H1 (cell line): Measurements from ENCODE around the gene GCH1. TPM values are rescaled to one million over a fixed set of nuclear protein-coding genes. Genes with fewer than 3 reads are reported as not detected.

ENCODE experiments used
- CTCF ChIA-PET: fragments of 300-600 bp; sonication (Branson Sonifier 250); formaldehyde crosslinking; loops from one replicate; lab custom pipeline; 2021; ENCODE audit not compliant: partially characterized antibody; lab: Charles Lee
- POLR2A ChIA-PET: fragments of 300-600 bp; sonication (Branson Sonifier 250); formaldehyde crosslinking; loops from one replicate; lab custom pipeline; 2021; ENCODE audit warnings: inconsistent platforms; ENCODE audit not compliant: partially characterized antibody; lab: Charles Lee
- DNase-seq, 2 experiments: peaks; one replicate each; pipeline versions ENCODE4 v3.0.0 to v3.0.0-alpha.2; 2010 to 2022; ENCODE audit warnings: low spot score in 2 of 2, low read depth in 1 of 2, mixed read lengths in 1 of 2
- FAIRE-seq: peaks from 2 replicates; lab custom pipeline; 2011; peaks lifted over from hg19 to GRCh38; lab: Jason Lieb, UNC
- H2AFZ ChIP-seq: 2 replicates; pipeline ENCODE4 v1.8.1; 2012; ENCODE audit warnings: low read length, inconsistent platforms
- H2AK5ac ChIP-seq: 2 replicates; pipeline ENCODE4 v1.6.1; 2013; ENCODE audit warnings: low read depth, low read length
- H2BK120ac ChIP-seq: replicated peaks from 2 replicates; pipeline ENCODE3; 2013; ENCODE audit warnings: low read depth, low read length, inconsistent platforms
- H2BK12ac ChIP-seq: 2 replicates; pipeline ENCODE4 v1.6.1; 2013; ENCODE audit warnings: low read depth, low read length
- H2BK15ac ChIP-seq: 2 replicates; pipeline ENCODE4 v1.6.1; 2013; ENCODE audit warnings: low read length
- H2BK20ac ChIP-seq: 2 replicates; pipeline ENCODE4 v1.6.1; 2013; ENCODE audit warnings: low read length
- H2BK5ac ChIP-seq: 2 replicates; pipeline ENCODE4 v1.6.1; 2013; ENCODE audit warnings: low read depth, low read length
- H3K14ac ChIP-seq: 2 replicates; pipeline ENCODE4 v1.6.1; 2013; ENCODE audit warnings: inconsistent platforms; ENCODE audit not compliant: insufficient read length
- H3K18ac ChIP-seq: 2 replicates; pipeline ENCODE4 v1.6.1; 2013; ENCODE audit warnings: low read length; ENCODE audit errors: extremely low read depth
- H3K23ac ChIP-seq: 2 replicates; pipeline ENCODE4 v1.6.1; 2013; ENCODE audit warnings: inconsistent platforms; ENCODE audit not compliant: insufficient read length
- H3K23me2 ChIP-seq: 2 replicates; pipeline ENCODE4 v1.6.1; 2013; ENCODE audit warnings: low read depth, low read length
- H3K27ac ChIP-seq: 2 replicates; pipeline ENCODE4 v1.6.1; 2011; ENCODE audit warnings: low read depth, low read length, inconsistent platforms
- H3K27me3 ChIP-seq, 4 experiments: replicated peaks in 1 of 4; 1 replicate in 1 of 4; 2 replicates in 3 of 4; pipeline versions ENCODE4 v1.6.1 to v1.8.1; 2011 to 2013; ENCODE audit warnings: low read length in 3 of 4, mild to moderate bottlenecking in 3 of 4, inconsistent platforms in 2 of 4, mixed read lengths in 2 of 4, moderate library complexity in 1 of 4; ENCODE audit not compliant: control insufficient read depth in 3 of 4, insufficient read depth in 3 of 4; ENCODE audit errors: extremely low read depth in 1 of 4
- H3K36me3 ChIP-seq, 4 experiments: 2 replicates each; pipeline versions ENCODE4 v1.6.1 to v1.8.1; 2011 to 2013; ENCODE audit warnings: mild to moderate bottlenecking in 4 of 4, low read length in 3 of 4, moderate library complexity in 2 of 4, control low read depth in 1 of 4, inconsistent platforms in 1 of 4; ENCODE audit not compliant: insufficient read depth in 4 of 4, control insufficient read depth in 2 of 4
- H3K4ac ChIP-seq: replicated peaks from 2 replicates; pipeline ENCODE3; 2013; ENCODE audit warnings: low read length, low read depth, mixed read lengths, inconsistent platforms; ENCODE audit not compliant: insufficient read length
- H3K4me1 ChIP-seq, 4 experiments: replicated peaks in 1 of 4; 1 replicate in 1 of 4; 2 replicates in 3 of 4; pipeline versions ENCODE4 v1.6.1 to v1.8.1; 2011 to 2013; ENCODE audit warnings: low read length in 3 of 4, inconsistent platforms in 2 of 4, mixed read lengths in 1 of 4; ENCODE audit not compliant: insufficient read depth in 4 of 4, control insufficient read depth in 3 of 4
- H3K4me2 ChIP-seq, 2 experiments: 2 replicates each; pipeline versions ENCODE4 v1.6.1 to v1.8.1; 2011 to 2013; ENCODE audit warnings: low read depth in 2 of 2, low read length in 2 of 2, control low read depth in 1 of 2, inconsistent platforms in 1 of 2, mild to moderate bottlenecking in 1 of 2; ENCODE audit not compliant: insufficient read depth in 1 of 2
- H3K4me3 ChIP-seq, 4 experiments: fragments of 200-600, 300-600 bp in 1 of 4; sonication (generic), shearing (Covaris generic), sonication (Bioruptor Twin) in 1 of 4; 2 replicates each; pipeline versions ENCODE4 v1.5.1 to v1.8.1; 2011 to 2016; ENCODE audit warnings: low read length in 4 of 4, low read depth in 3 of 4, control low read depth in 2 of 4, inconsistent platforms in 2 of 4, mild to moderate bottlenecking in 2 of 4, mixed read lengths in 1 of 4, moderate library complexity in 1 of 4; ENCODE audit not compliant: insufficient read depth in 2 of 4; ENCODE audit errors: extremely low read depth in 1 of 4
- H3K56ac ChIP-seq: replicated peaks from 2 replicates; pipeline ENCODE3; 2013; ENCODE audit warnings: low read depth, mild to moderate bottlenecking, mixed read lengths, low read length, inconsistent platforms; ENCODE audit not compliant: insufficient read length
- H3K79me1 ChIP-seq: 2 replicates; pipeline ENCODE4 v1.6.1; 2013; ENCODE audit warnings: low read depth, low read length, control low read depth
- H3K79me2 ChIP-seq, 2 experiments: 2 replicates each; pipeline versions ENCODE4 v1.6.1 to v1.8.1; 2012 to 2013; ENCODE audit warnings: low read length in 2 of 2, mild to moderate bottlenecking in 2 of 2, inconsistent platforms in 1 of 2; ENCODE audit not compliant: insufficient read depth in 2 of 2, control insufficient read depth in 1 of 2
- H3K9ac ChIP-seq, 4 experiments: replicated peaks in 1 of 4; 1 replicate in 1 of 4; 2 replicates in 3 of 4; pipeline versions ENCODE4 v1.6.1 to v1.8.1; 2011 to 2013; ENCODE audit warnings: low read depth in 3 of 4, low read length in 3 of 4, control low read depth in 2 of 4, mild to moderate bottlenecking in 2 of 4, moderate library complexity in 2 of 4, inconsistent platforms in 1 of 4; ENCODE audit errors: extremely low read depth in 1 of 4
- H3K9me3 ChIP-seq, 2 experiments: 2 replicates each; pipeline versions ENCODE4 v1.6.1 to v1.8.1; 2012 to 2013; ENCODE audit warnings: mild to moderate bottlenecking in 2 of 2, moderate library complexity in 2 of 2, control low read depth in 1 of 2, inconsistent platforms in 1 of 2, low read depth in 1 of 2, low read length in 1 of 2, mixed read lengths in 1 of 2; ENCODE audit not compliant: insufficient read depth in 2 of 2
- H4K20me1 ChIP-seq, 2 experiments: replicated peaks in 1 of 2; 2 replicates each; pipeline versions ENCODE3 to v1.8.1; 2011 to 2013; ENCODE audit warnings: inconsistent platforms in 2 of 2, low read length in 2 of 2, mild to moderate bottlenecking in 1 of 2; ENCODE audit not compliant: insufficient read depth in 2 of 2, control insufficient read depth in 1 of 2
- H4K5ac ChIP-seq: 2 replicates; pipeline ENCODE4 v1.6.1; 2013; ENCODE audit warnings: low read length, low read depth, mixed read lengths, inconsistent platforms; ENCODE audit not compliant: insufficient read length
- H4K8ac ChIP-seq: 2 replicates; pipeline ENCODE4 v1.8.0; 2013; ENCODE audit warnings: mild to moderate bottlenecking, moderate library complexity, low read length, inconsistent platforms; ENCODE audit not compliant: insufficient read depth; ENCODE audit errors: extremely low read depth
- H4K91ac ChIP-seq: replicated peaks from 2 replicates; pipeline ENCODE3; 2013; ENCODE audit warnings: low read length, mixed read lengths, inconsistent platforms; ENCODE audit not compliant: insufficient read length
- CEBPB ChIP-seq: IDR thresholded peaks from 2 replicates; pipeline ENCODE4 v1.6.1; 2012; ENCODE audit warnings: low read depth, low read length
- CHD2 ChIP-seq: IDR thresholded peaks from 2 replicates; pipeline ENCODE4 v1.6.1; 2012; ENCODE audit warnings: low read length, improper control_type of control experiment
- CREB1 ChIP-seq: IDR thresholded peaks from 2 replicates; pipeline ENCODE4 v1.6.1; 2012; ENCODE audit warnings: inconsistent platforms
- NANOG ChIP-seq: IDR thresholded peaks from 2 replicates; pipeline ENCODE4 v1.6.1; 2011; ENCODE audit warnings: low read length, low read depth, mild to moderate bottlenecking, inconsistent platforms; ENCODE audit not compliant: insufficient read depth, poor library complexity, severe bottlenecking
- POLR2A ChIP-seq, 2 experiments: IDR thresholded peaks; 1 replicate in 1 of 2; 2 replicates in 1 of 2; pipeline ENCODE4 v1.6.1; 2011; ENCODE audit warnings: low read depth in 2 of 2, low read length in 2 of 2, mild to moderate bottlenecking in 2 of 2; ENCODE audit errors: control extremely low read depth in 1 of 2
- RAD21 ChIP-seq, 2 experiments: IDR thresholded peaks in 1 of 2; conservative IDR thresholded peaks in 1 of 2; 2 replicates each; pipeline ENCODE4 v1.6.1; 2011; ENCODE audit warnings: low read depth in 2 of 2, low read length in 2 of 2, improper control_type of control experiment in 1 of 2, inconsistent platforms in 1 of 2, mild to moderate bottlenecking in 1 of 2, moderate library complexity in 1 of 2
- RNF2 ChIP-seq: fragments of 200-900, 300-1000 bp; sonication (generic); IDR thresholded peaks from 2 replicates; pipeline ENCODE4 v1.7.1; 2016; ENCODE audit warnings: borderline replicate concordance, low read depth, mild to moderate bottlenecking, antibody characterized with exemption, low read length; ENCODE audit not compliant: poor library complexity, severe bottlenecking; ENCODE audit errors: missing control alignments
- TAF1 ChIP-seq: IDR thresholded peaks from 2 replicates; pipeline ENCODE4 v1.6.1; 2011; ENCODE audit warnings: mild to moderate bottlenecking, low read depth, low read length
- ZNF274 ChIP-seq: IDR thresholded peaks from 2 replicates; pipeline ENCODE4 v1.7.0; 2012; ENCODE audit warnings: low read length, borderline replicate concordance; ENCODE audit errors: extremely low read depth
- WGBS, 2 experiments: shearing (Covaris generic) in 1 of 2; methylation state at CpG; one replicate each; pipeline versions ENCODE4 v1.1.6 to v1.1.7; 2013 to 2015; ENCODE audit warnings: low lambda C conversion rate in 2 of 2, mixed read lengths in 2 of 2, inconsistent platforms in 1 of 2, low coverage in 1 of 2, missing lambda C conversion rate in 1 of 2; ENCODE audit not compliant: insufficient replicate concordance in 2 of 2, insufficient coverage in 1 of 2, insufficient read length in 1 of 2; ENCODE audit errors: extremely low coverage in 1 of 2, missing lambda C conversion rate in 1 of 2; 5-methylcytosine and 5-hydroxymethylcytosine counted together
- polyA plus RNA-seq, 7 experiments: library from polyadenylated mRNA; depleted of rRNA in 3 of 7; stranded (reverse) in 5 of 7; unstranded in 2 of 7; fragments of >200 nt in 5 of 7; fragments of 200-250 nt in 2 of 7; gene quantifications; 1 replicate in 5 of 7; 2 replicates in 1 of 7; 4 replicates in 1 of 7; pipeline versions ENCODE4 v1.2.1 to v1.2.3, GENCODE V29; 2011 to 2013; ENCODE audit warnings: missing spikeins in 2 of 7, mixed read lengths in 2 of 7
- total RNA-seq: library from RNA; stranded (reverse); fragmentation: NEBNext Ultra II Directional; extraction: Animal tissue kit (Norgen Biotek cat#: 25700); gene quantifications from 2 replicates; pipeline ENCODE4 v1.2.1, GENCODE V29; 2021
- TF ChIP-seq, protein P1 (sequence below): IDR thresholded peaks from 2 replicates; pipeline ENCODE4 v1.6.1; 2012; ENCODE audit warnings: inconsistent platforms

Gene GCH1
- total and polyA plus RNA-seq, 2 of the 8 experiments (the other 6 are each of a cell fraction or from before 2014, with no cell fraction given) = 7.3 to 7.9 TPM

DNA sequence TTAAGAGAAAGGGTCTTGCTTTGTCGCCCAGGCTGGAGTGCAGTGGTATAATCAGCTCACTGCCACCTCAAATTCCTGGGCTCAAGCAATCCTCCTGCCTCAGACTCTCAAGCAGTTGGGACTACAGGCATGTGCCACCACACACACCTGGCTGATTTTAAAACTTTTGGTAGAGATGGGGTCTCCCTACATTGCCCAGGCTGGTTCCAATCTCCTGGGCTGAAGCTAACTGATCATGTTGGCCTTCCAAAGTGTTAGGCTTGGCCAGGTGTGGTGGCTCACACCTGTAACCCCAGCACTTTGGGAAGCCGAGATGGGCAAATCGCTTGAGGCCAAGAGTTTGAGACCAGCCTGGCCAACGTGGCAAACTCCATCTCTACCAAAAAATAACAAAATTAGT, 43.9 kb upstream of the GCH1 start:
- FAIRE-seq = no peak
- POLR2A ChIA-PET = interaction anchor here (0.6 to 1.4 kb wide), 2 partner anchors 11 to 92 kb away, joined by 3 to 4 read pairs; no protein-coding TSS in a partner anchor
- H3K9me3 ChIP-seq = peaks cover 9% of the 10 kb centered on the region in 2 experiments; a peak in 2 of 4 replicates
- no peak for TF ChIP-seq RAD21 (IDR thresholded peaks at IDR 0.05 in 1 of 2, conservative IDR thresholded peaks at IDR 0.05 in 1 of 2; ENCODE audit: low read depth in 2 of 2, low read length in 2 of 2)
- TF ChIP-seq, protein P1, sequence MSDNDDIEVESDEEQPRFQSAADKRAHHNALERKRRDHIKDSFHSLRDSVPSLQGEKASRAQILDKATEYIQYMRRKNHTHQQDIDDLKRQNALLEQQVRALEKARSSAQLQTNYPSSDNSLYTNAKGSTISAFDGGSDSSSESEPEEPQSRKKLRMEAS = no peak
- no peak for TF ChIP-seq CREB1
- no peak for TF ChIP-seq NANOG
- no peak for TF ChIP-seq ZNF274
- TF ChIP-seq CHD2 = no peak
- TF ChIP-seq CEBPB = no peak
- no peak for TF ChIP-seq TAF1
- TF ChIP-seq RNF2 = no peak
- TF ChIP-seq POLR2A (IDR thresholded peaks at IDR 0.05; ENCODE audit: control extremely low read depth in 1 of 2, low read depth in 2 of 2, low read length in 2 of 2) = no peak

More for the DNA sequence above, 43.9 kb upstream of the GCH1 start:
- no peak overlapping the region for H2BK120ac ChIP-seq
- no peak overlapping the region for H3K23ac ChIP-seq
- no peak overlapping the region for H2AFZ ChIP-seq
- WGBS, 2 experiments = 99% methylated on average over 4 of the region's 4 CpGs; no CpG with 5 or more reads in 1 of the 2 experiments
- CTCF ChIA-PET = no interaction called here
- H2BK12ac ChIP-seq = no peak overlapping the region
- no peak overlapping the region for H4K8ac ChIP-seq
- no peak overlapping the region for H3K56ac ChIP-seq
- H2BK20ac ChIP-seq = no peak overlapping the region
- H3K9ac ChIP-seq = no peak overlapping the region
- no peaks in the 10 kb centered on the region for H3K27me3 ChIP-seq
- H3K4me3 ChIP-seq = no peak overlapping the region
- H4K5ac ChIP-seq = no peak overlapping the region
- H3K79me1 ChIP-seq = no peaks in the 10 kb centered on the region
- no peak overlapping the region for H2AK5ac ChIP-seq
- H4K91ac ChIP-seq = no peak overlapping the region
- H2BK15ac ChIP-seq = no peak overlapping the region
- peaks cover 0 to 40% (median 16%) of the 10 kb centered on the region in 4 experiments; a peak in 5 of 8 replicates for H3K36me3 ChIP-seq
- H3K4me1 ChIP-seq = no peaks in the 10 kb centered on the region
- no peak overlapping the region for H3K4ac ChIP-seq
- no peak overlapping the region for H2BK5ac ChIP-seq
- H3K4me2 ChIP-seq = no peak overlapping the region
- H3K14ac ChIP-seq = no peak overlapping the region
- H3K27ac ChIP-seq = no peak overlapping the region
- no peaks in the 10 kb centered on the region for H3K23me2 ChIP-seq
- DNase-seq = no peak
- peaks cover 0 to 1% of the 10 kb centered on the region in 2 experiments for H4K20me1 ChIP-seq
- H3K18ac ChIP-seq = no peak overlapping the region
- no peaks in the 10 kb centered on the region for H3K79me2 ChIP-seq
